Left ventricle myocardium inferior (tissue), 1 donor: ENCODE measurements around the gene LBX1. TPM values are rescaled to one million over a fixed set of nuclear protein-coding genes. Genes with fewer than 3 reads are reported as not detected.
A peak's percentile ranks its signal among the peaks of the same experiment; 100 is the strongest.

Experiments used
- DNase-seq: peaks from one replicate; pipeline ENCODE4 v3.0.0-alpha.2; 2020
- H3K27ac ChIP-seq: fragments of 200-600 bp; replicated peaks from 2 replicates; pipeline ENCODE4 v1.8.0; 2021
- H3K27me3 ChIP-seq: fragments of 200-600 bp; 2 replicates; pipeline ENCODE4 v1.8.0; 2021; ENCODE audit warnings: low read depth
- H3K36me3 ChIP-seq: fragments of 200-600 bp; 2 replicates; pipeline ENCODE4 v1.8.0; 2021
- H3K4me1 ChIP-seq: fragments of 200-600 bp; 2 replicates; pipeline ENCODE4 v1.8.0; 2021
- H3K4me3 ChIP-seq: fragments of 200-600 bp; 2 replicates; pipeline ENCODE4 v1.8.0; 2021; ENCODE audit warnings: mild to moderate bottlenecking, moderate library complexity
- H3K9me3 ChIP-seq: fragments of 200-600 bp; replicated peaks from 2 replicates; pipeline ENCODE4 v1.8.0; 2021
- CTCF ChIP-seq: fragments of 200-600 bp; IDR thresholded peaks from 2 replicates; pipeline ENCODE4 v1.8.0; 2021; ENCODE audit warnings: antibody characterized with exemption, mild to moderate bottlenecking, borderline replicate concordance
- intact Hi-C: fragments of 100-400 bp; cut with micrococcal nuclease; formaldehyde crosslinking; loops from one replicate; pipeline ENCODE4 v1.11.0; 2022
- total RNA-seq: library from RNA; stranded (reverse); fragmentation: NEBNext Ultra II Directional; extraction: Animal tissue kit (Norgen Biotek cat#: 25700); gene quantifications from one replicate; pipeline ENCODE4 v1.2.1, GENCODE V29; 2021
- donor health status: DM: no; HTN: yes; CAD: no; lungs with severe emphysema.

Gene LBX1
- total RNA-seq, 1 donor from 2014 or later, result not detected

GRCh38 chr10:101241840-101242707 is 12.8 kb upstream of the LBX1 start:
- Histone ChIP-seq H3K27ac (no peak overlapping the region), H3K27me3 (peaks cover 100% of the 10 kb centered on the region), H3K4me3 (no peak overlapping the region), H3K9me3 (no peaks in the 10 kb centered on the region), H3K4me1 (peaks cover 4% of the 10 kb centered on the region), H3K36me3 (no peaks in the 10 kb centered on the region)
- no peak for TF ChIP-seq CTCF
- peak; percentile 31 for DNase-seq
- intact Hi-C loops, result no loop called here

- Histone ChIP-seq H3K4me1 (peaks cover 16% of the 10 kb centered on the region), H3K4me3 (no peak overlapping the region), H3K27ac (no peak overlapping the region), H3K9me3 (no peaks in the 10 kb centered on the region), H3K36me3 (no peaks in the 10 kb centered on the region), H3K27me3 (peaks cover 100% of the 10 kb centered on the region)
- TF ChIP-seq CTCF, result peak; percentile 58
- intact Hi-C loops, result no loop called here
- no peak for DNase-seq
Measured at GRCh38 chr10:101238732-101239105, 9.5 kb upstream of the LBX1 start.

- Histone ChIP-seq H3K4me3 (no peak overlapping the region), H3K27me3 (peaks cover 100% of the 10 kb centered on the region), H3K9me3 (no peaks in the 10 kb centered on the region), H3K27ac (no peak overlapping the region), H3K36me3 (no peaks in the 10 kb centered on the region), H3K4me1 (peaks cover 16% of the 10 kb centered on the region)
- DNase-seq, result no peak
- TF ChIP-seq CTCF, result no peak
- intact Hi-C loops, result no loop called here
Measured at GRCh38 chr10:101237982-101238731, 8.9 kb upstream of the LBX1 start.

- intact Hi-C loops, result no loop called here
- no peaks in the 10 kb centered on the region for H3K9me3 ChIP-seq
- no peaks in the 10 kb centered on the region for H3K36me3 ChIP-seq
- no peak overlapping the region for H3K27ac ChIP-seq
- peaks cover 16% of the 10 kb centered on the region for H3K4me1 ChIP-seq
- peak overlapping the region; percentile 7 for H3K4me3 ChIP-seq
- H3K27me3 ChIP-seq, result peaks cover 100% of the 10 kb centered on the region
- DNase-seq, result no peak
- no peak for TF ChIP-seq CTCF
Measured at GRCh38 chr10:101237081-101237981, 8.1 kb upstream of the LBX1 start.
